Neural progenitor cell (in vitro differentiated cells): ENCODE data around the gene PROB1.

ENCODE experiments used
- CTCF ChIP-seq: fragments of 200-600 bp; sonication (generic); IDR thresholded peaks from 2 replicates; pipeline ENCODE4 v1.5.1; 2017; ENCODE audit warnings: antibody characterized with exemption, mild to moderate bottlenecking
- EZH2 ChIP-seq: fragments of 200-600 bp; sonication (generic); IDR thresholded peaks from 2 replicates; pipeline ENCODE4 v1.6.1; 2017; ENCODE audit warnings: antibody characterized with exemption, mild to moderate bottlenecking, moderate library complexity

DNA sequence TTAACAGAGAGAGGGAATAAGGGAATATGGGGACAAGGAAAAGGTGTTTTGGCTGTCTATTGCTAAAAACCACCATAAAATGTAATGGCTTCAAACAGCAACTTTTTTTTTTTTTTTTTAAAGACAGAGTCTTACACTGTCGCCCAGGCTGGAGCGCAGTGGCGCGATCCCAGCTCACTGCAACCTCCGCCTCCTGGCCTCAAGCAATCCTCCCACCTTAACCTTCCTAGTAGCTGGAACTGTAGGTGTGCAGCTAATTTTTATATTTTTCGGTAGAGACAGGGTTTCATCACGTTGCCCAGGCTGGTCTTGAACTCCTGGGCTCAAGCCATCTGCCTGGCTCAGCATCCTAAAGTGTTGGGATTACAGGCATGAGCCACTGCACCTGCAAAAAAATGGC, 13.3 kb upstream of the PROB1 start:
- TF ChIP-seq EZH2 (no peak), CTCF (no peak)
